Urinary bladder (tissue), 4 donors: Measurements from ENCODE around the gene SH3RF3. TPM values are rescaled to one million over a fixed set of nuclear protein-coding genes. Genes with fewer than 3 reads are reported as not detected.
"Not testable (repeated sequence)": the region's sequence is repeated elsewhere in the genome, so short reads cannot be mapped to it uniquely, and the experiment has no call there.

Experiments
- DNase-seq: peaks from one replicate; pipeline ENCODE4 v3.0.0-alpha.2; 2015; ENCODE audit errors: extremely low spot score
- H3K27ac ChIP-seq: one replicate; pipeline ENCODE4 v1.5.1; 2013; ENCODE audit warnings: low read depth, mild to moderate bottlenecking, moderate library complexity
- H3K36me3 ChIP-seq: one replicate; pipeline ENCODE4 v1.6.1; 2013; ENCODE audit warnings: mild to moderate bottlenecking, moderate library complexity; ENCODE audit not compliant: insufficient read depth
- H3K4me1 ChIP-seq: one replicate; pipeline ENCODE4 v1.6.1; 2013; ENCODE audit warnings: mild to moderate bottlenecking, moderate library complexity; ENCODE audit not compliant: insufficient read depth
- H3K4me3 ChIP-seq: one replicate; pipeline ENCODE4 v1.5.1; 2013; ENCODE audit warnings: low read depth, low read length
- WGBS: extraction: QIAGEN DNeasy Blood & Tissue Kit; methylation state at CpG from one replicate; pipeline ENCODE4 v1.1.7; 2013; 5-methylcytosine and 5-hydroxymethylcytosine counted together
- polyA plus RNA-seq: library from polyadenylated mRNA; stranded (reverse); fragments of 200-250 nt; gene quantifications from one replicate; pipeline ENCODE4 v1.2.3, GENCODE V29; 2013
- small RNA-seq: library from RNA; depleted of rRNA; stranded (forward); fragments of <200 nt; gene quantifications from one replicate; pipeline ENCODE3, GENCODE V24; 2014
- total RNA-seq: library from RNA; depleted of rRNA; stranded (reverse); fragments of >200 nt; gene quantifications from one replicate; pipeline ENCODE4 v1.2.3, GENCODE V29; 2014
- donor health status: healthy with polysubstance abuse.
- donor health status: healthy.

SH3RF3 gene
- total and polyA plus RNA-seq, 2 donors: 3.6 to 12.6 TPM

GRCh38 chr2:109535217-109535946 lies 406.4 kb downstream of the SH3RF3 start:
- Histone ChIP-seq H3K27ac (no peak overlapping the region), H3K4me3 (no peak overlapping the region), H3K36me3 (no peaks in the 10 kb centered on the region), H3K4me1 (no peaks in the 10 kb centered on the region)
- 60% methylated on average over 6 of the region's 6 CpGs for WGBS
- no peak for DNase-seq

GRCh38 chr2:109536556-109536955 lies 407.6 kb downstream of the SH3RF3 start:
- WGBS: 62% methylated on average over 3 of the region's 3 CpGs
- not testable (repeated sequence) for H3K27ac ChIP-seq, H3K36me3 ChIP-seq, H3K4me3 ChIP-seq, H3K4me1 ChIP-seq, DNase-seq

GRCh38 chr2:109537565-109538222 lies 408.7 kb downstream of the SH3RF3 start:
- H3K4me3 ChIP-seq: no peak overlapping the region
- H3K4me1 ChIP-seq: no peaks in the 10 kb centered on the region
- 83% methylated on average over 10 of the region's 10 CpGs for WGBS
- no peak for DNase-seq
- H3K27ac ChIP-seq: no peak overlapping the region
- no peaks in the 10 kb centered on the region for H3K36me3 ChIP-seq

- no peaks in the 10 kb centered on the region for H3K4me1 ChIP-seq
- no peaks in the 10 kb centered on the region for H3K36me3 ChIP-seq
- H3K27ac ChIP-seq: no peak overlapping the region
- no peak for DNase-seq
- H3K4me3 ChIP-seq: no peak overlapping the region
- 81% methylated on average over 8 of the region's 8 CpGs for WGBS
These were observed 409.5 kb downstream of the SH3RF3 start for GRCh38 chr2:109538546-109538945.

GRCh38 chr2:109542384-109542783 lies 413.4 kb downstream of the SH3RF3 start:
- Histone ChIP-seq H3K4me1 (no peaks in the 10 kb centered on the region), H3K4me3 (no peak overlapping the region), H3K36me3 (no peaks in the 10 kb centered on the region), H3K27ac (no peak overlapping the region)
- no peak for DNase-seq
- 58% methylated on average over 6 of the region's 6 CpGs for WGBS

GRCh38 chr2:109545828-109546713 lies 417.1 kb downstream of the SH3RF3 start:
- WGBS: 38% methylated on average over 10 of the region's 10 CpGs
- Histone ChIP-seq H3K4me1 (no peaks in the 10 kb centered on the region), H3K4me3 (no peak overlapping the region), H3K27ac (no peak overlapping the region), H3K36me3 (no peaks in the 10 kb centered on the region)
- DNase-seq: peak; percentile 50

GRCh38 chr2:109547280-109547679 lies 418.3 kb downstream of the SH3RF3 start:
- Histone ChIP-seq H3K4me3 (no peak overlapping the region), H3K27ac (no peak overlapping the region), H3K4me1 (no peaks in the 10 kb centered on the region), H3K36me3 (no peaks in the 10 kb centered on the region)
- no peak for DNase-seq
- 89% methylated on average over 2 of the region's 2 CpGs for WGBS

- DNase-seq: no peak
- 91% methylated on average over 4 of the region's 4 CpGs for WGBS
- Histone ChIP-seq H3K27ac (no peak overlapping the region), H3K36me3 (no peaks in the 10 kb centered on the region), H3K4me1 (no peaks in the 10 kb centered on the region), H3K4me3 (no peak overlapping the region)
These were observed 420.1 kb downstream of the SH3RF3 start for GRCh38 chr2:109549016-109549590.

Small RNA genes within 50 kb of the gene (small RNA-seq; reads per million reads assigned to genes)
- gene MIR4265 (not detected), gene MIR4266 (not detected), gene RF00017 (not detected), gene SNRPGP9 (not detected)

Other genes starting within 250 kb of the SH3RF3 start
- 1.7 TPM for gene EDAR, start 140.0 kb upstream of the SH3RF3 start, total RNA-seq
- 3.9 TPM for gene EDAR, start 140.0 kb upstream of the SH3RF3 start, polyA plus RNA-seq